ENCODE results near the gene BMP5.

Gene BMP5

GRCh38 chr6:55812509-55812908, 62.9 kb downstream of the BMP5 start:
- Histone ChIP-seq H3K36me3 (ENCODE audit: control insufficient read depth, insufficient read depth, low read length) (no peaks in the 10 kb centered on the region), H3K4me1 (ENCODE audit: control insufficient read depth, insufficient read depth, low read length, poor library complexity, severe bottlenecking) (no peaks in the 10 kb centered on the region), H3K9me3 (ENCODE audit: control insufficient read depth, low read length) (no peaks in the 10 kb centered on the region), H3K27ac (ENCODE audit: low read depth, low read length, severe bottlenecking) (no peak overlapping the region), H3K4me3 (ENCODE audit: extremely low read depth, insufficient read depth, low read length, poor library complexity, severe bottlenecking) (no peak overlapping the region)
- WGBS, 2 experiments (ENCODE audit: insufficient coverage in 2 of 2): no CpG with 5 or more reads among the region's 1 CpG

GRCh38 chr6:55811074-55811473, 64.3 kb downstream of the BMP5 start:
- WGBS, 2 experiments (ENCODE audit: insufficient coverage in 2 of 2): 88% methylated on average over 1 of the region's 3 CpGs; no CpG with 5 or more reads in 1 of the 2 experiments

GRCh38 chr6:55802259-55802658, 73.1 kb downstream of the BMP5 start:
- Histone ChIP-seq H3K36me3 (ENCODE audit: control insufficient read depth, insufficient read depth, low read length) (no peaks in the 10 kb centered on the region), H3K27ac (ENCODE audit: low read depth, low read length, severe bottlenecking) (no peak overlapping the region), H3K4me3 (ENCODE audit: extremely low read depth, insufficient read depth, low read length, poor library complexity, severe bottlenecking) (no peak overlapping the region), H3K4me1 (ENCODE audit: control insufficient read depth, insufficient read depth, low read length, poor library complexity, severe bottlenecking) (no peaks in the 10 kb centered on the region), H3K9me3 (ENCODE audit: control insufficient read depth, low read length) (no peaks in the 10 kb centered on the region)
- WGBS, 2 experiments (ENCODE audit: insufficient coverage in 2 of 2): 100% methylated on average over 2 of the region's 4 CpGs

More at GRCh38 chr6:55811074-55811473, 64.3 kb downstream of the BMP5 start:
- H3K9me3 ChIP-seq (ENCODE audit: control insufficient read depth, low read length): no peaks in the 10 kb centered on the region
- no peaks in the 10 kb centered on the region for H3K36me3 ChIP-seq (ENCODE audit: control insufficient read depth, insufficient read depth, low read length)
- H3K4me3 ChIP-seq (ENCODE audit: extremely low read depth, insufficient read depth, low read length, poor library complexity, severe bottlenecking): no peak overlapping the region
- H3K27ac ChIP-seq (ENCODE audit: low read depth, low read length, severe bottlenecking): no peak overlapping the region
- no peaks in the 10 kb centered on the region for H3K4me1 ChIP-seq (ENCODE audit: control insufficient read depth, insufficient read depth, low read length, poor library complexity, severe bottlenecking)

- H3K36me3 ChIP-seq (ENCODE audit: control insufficient read depth, insufficient read depth, low read length): no peaks in the 10 kb centered on the region
- no peak overlapping the region for H3K27ac ChIP-seq (ENCODE audit: low read depth, low read length, severe bottlenecking)
- no peak overlapping the region for H3K4me3 ChIP-seq (ENCODE audit: extremely low read depth, insufficient read depth, low read length, poor library complexity, severe bottlenecking)
- H3K9me3 ChIP-seq (ENCODE audit: control insufficient read depth, low read length): no peaks in the 10 kb centered on the region
- H3K4me1 ChIP-seq (ENCODE audit: control insufficient read depth, insufficient read depth, low read length, poor library complexity, severe bottlenecking): no peaks in the 10 kb centered on the region
These were observed 76.8 kb downstream of the BMP5 start for GRCh38 chr6:55798571-55798970.

- Histone ChIP-seq H3K9me3 (ENCODE audit: control insufficient read depth, low read length) (no peaks in the 10 kb centered on the region), H3K27ac (ENCODE audit: low read depth, low read length, severe bottlenecking) (no peak overlapping the region), H3K36me3 (ENCODE audit: control insufficient read depth, insufficient read depth, low read length) (no peaks in the 10 kb centered on the region), H3K4me1 (ENCODE audit: control insufficient read depth, insufficient read depth, low read length, poor library complexity, severe bottlenecking) (no peaks in the 10 kb centered on the region), H3K4me3 (ENCODE audit: extremely low read depth, insufficient read depth, low read length, poor library complexity, severe bottlenecking) (no peak overlapping the region)
- WGBS, 2 experiments (ENCODE audit: insufficient coverage in 2 of 2): 100% methylated on average over 1 of the region's 3 CpGs; no CpG with 5 or more reads in 1 of the 2 experiments
These were observed 81.1 kb downstream of the BMP5 start for GRCh38 chr6:55794136-55794812.

- Histone ChIP-seq H3K9me3 (ENCODE audit: control insufficient read depth, low read length) (no peaks in the 10 kb centered on the region), H3K27ac (ENCODE audit: low read depth, low read length, severe bottlenecking) (no peak overlapping the region), H3K4me3 (ENCODE audit: extremely low read depth, insufficient read depth, low read length, poor library complexity, severe bottlenecking) (no peak overlapping the region), H3K4me1 (ENCODE audit: control insufficient read depth, insufficient read depth, low read length, poor library complexity, severe bottlenecking) (no peaks in the 10 kb centered on the region), H3K36me3 (ENCODE audit: control insufficient read depth, insufficient read depth, low read length) (no peaks in the 10 kb centered on the region)
- WGBS, 2 experiments (ENCODE audit: insufficient coverage in 2 of 2): 79 to 100% methylated on average over 3 to 4 of the region's 6 CpGs
These were observed 90.1 kb downstream of the BMP5 start for GRCh38 chr6:55785273-55785672.

- no peaks in the 10 kb centered on the region for H3K36me3 ChIP-seq (ENCODE audit: control insufficient read depth, insufficient read depth, low read length)
- no peaks in the 10 kb centered on the region for H3K9me3 ChIP-seq (ENCODE audit: control insufficient read depth, low read length)
- H3K27ac ChIP-seq (ENCODE audit: low read depth, low read length, severe bottlenecking): no peak overlapping the region
- H3K4me3 ChIP-seq (ENCODE audit: extremely low read depth, insufficient read depth, low read length, poor library complexity, severe bottlenecking): no peak overlapping the region
- 43 to 57% methylated on average over 1 of the region's 2 CpGs for WGBS, 2 experiments (ENCODE audit: insufficient coverage in 2 of 2)
- H3K4me1 ChIP-seq (ENCODE audit: control insufficient read depth, insufficient read depth, low read length, poor library complexity, severe bottlenecking): no peaks in the 10 kb centered on the region
These were observed 93.1 kb downstream of the BMP5 start for GRCh38 chr6:55782275-55782674.

GRCh38 chr6:55778705-55779104, 96.7 kb downstream of the BMP5 start:
- H3K27ac ChIP-seq (ENCODE audit: low read depth, low read length, severe bottlenecking): no peak overlapping the region
- WGBS, 2 experiments (ENCODE audit: insufficient coverage in 2 of 2): no CpG with 5 or more reads among the region's 2 CpGs
- no peaks in the 10 kb centered on the region for H3K36me3 ChIP-seq (ENCODE audit: control insufficient read depth, insufficient read depth, low read length)
- H3K9me3 ChIP-seq (ENCODE audit: control insufficient read depth, low read length): no peaks in the 10 kb centered on the region
- no peaks in the 10 kb centered on the region for H3K4me1 ChIP-seq (ENCODE audit: control insufficient read depth, insufficient read depth, low read length, poor library complexity, severe bottlenecking)
- no peak overlapping the region for H3K4me3 ChIP-seq (ENCODE audit: extremely low read depth, insufficient read depth, low read length, poor library complexity, severe bottlenecking)

- WGBS, 2 experiments (ENCODE audit: insufficient coverage in 2 of 2): no CpG with 5 or more reads among the region's 1 CpG
- Histone ChIP-seq H3K27ac (ENCODE audit: low read depth, low read length, severe bottlenecking) (no peak overlapping the region), H3K9me3 (ENCODE audit: control insufficient read depth, low read length) (no peaks in the 10 kb centered on the region), H3K36me3 (ENCODE audit: control insufficient read depth, insufficient read depth, low read length) (no peaks in the 10 kb centered on the region), H3K4me3 (ENCODE audit: extremely low read depth, insufficient read depth, low read length, poor library complexity, severe bottlenecking) (no peak overlapping the region), H3K4me1 (ENCODE audit: control insufficient read depth, insufficient read depth, low read length, poor library complexity, severe bottlenecking) (no peaks in the 10 kb centered on the region)
These were observed 97.9 kb downstream of the BMP5 start for GRCh38 chr6:55777469-55777868.

- WGBS, 2 experiments (ENCODE audit: insufficient coverage in 2 of 2): no CpG with 5 or more reads among the region's 1 CpG
- Histone ChIP-seq H3K27ac (ENCODE audit: low read depth, low read length, severe bottlenecking) (no peak overlapping the region), H3K4me3 (ENCODE audit: extremely low read depth, insufficient read depth, low read length, poor library complexity, severe bottlenecking) (no peak overlapping the region), H3K36me3 (ENCODE audit: control insufficient read depth, insufficient read depth, low read length) (no peaks in the 10 kb centered on the region), H3K4me1 (ENCODE audit: control insufficient read depth, insufficient read depth, low read length, poor library complexity, severe bottlenecking) (no peaks in the 10 kb centered on the region), H3K9me3 (ENCODE audit: control insufficient read depth, low read length) (no peaks in the 10 kb centered on the region)
These were observed 99.3 kb downstream of the BMP5 start for GRCh38 chr6:55776113-55776512.

- H3K27ac ChIP-seq (ENCODE audit: low read depth, low read length, severe bottlenecking): no peak overlapping the region
- no peaks in the 10 kb centered on the region for H3K9me3 ChIP-seq (ENCODE audit: control insufficient read depth, low read length)
- no peaks in the 10 kb centered on the region for H3K36me3 ChIP-seq (ENCODE audit: control insufficient read depth, insufficient read depth, low read length)
- H3K4me1 ChIP-seq (ENCODE audit: control insufficient read depth, insufficient read depth, low read length, poor library complexity, severe bottlenecking): no peaks in the 10 kb centered on the region
- H3K4me3 ChIP-seq (ENCODE audit: extremely low read depth, insufficient read depth, low read length, poor library complexity, severe bottlenecking): no peak overlapping the region
These were observed 100.4 kb downstream of the BMP5 start for GRCh38 chr6:55775029-55775318.
